GM12892 (cell line): ENCODE measurements around the gene ZNF480.
"Not testable (repeated sequence)": the region's sequence is repeated elsewhere in the genome, so short reads cannot be mapped to it uniquely, and the experiment has no call there.

Experiments used
- DNase-seq: peaks from one replicate; pipeline ENCODE4 v3.0.0; 2011; ENCODE audit not compliant: insufficient read length
- FAIRE-seq: peaks from 2 replicates; lab custom pipeline; 2011; peaks lifted over from hg19 to GRCh38; lab: Jason Lieb, UNC
- POLR2A ChIP-seq: IDR thresholded peaks from 2 replicates; pipeline ENCODE4 v1.6.1; 2011; ENCODE audit warnings: low read depth, low read length, control low read depth
- POLR2AphosphoS5 ChIP-seq: IDR thresholded peaks from 2 replicates; pipeline ENCODE4 v1.6.1; 2011; ENCODE audit warnings: low read depth, low read length, control low read depth
- TAF1 ChIP-seq: IDR thresholded peaks from 2 replicates; pipeline ENCODE4 v1.6.1; 2011; ENCODE audit warnings: low read depth, mild to moderate bottlenecking, control low read depth, low read length, borderline replicate concordance

Gene ZNF480

DNA sequence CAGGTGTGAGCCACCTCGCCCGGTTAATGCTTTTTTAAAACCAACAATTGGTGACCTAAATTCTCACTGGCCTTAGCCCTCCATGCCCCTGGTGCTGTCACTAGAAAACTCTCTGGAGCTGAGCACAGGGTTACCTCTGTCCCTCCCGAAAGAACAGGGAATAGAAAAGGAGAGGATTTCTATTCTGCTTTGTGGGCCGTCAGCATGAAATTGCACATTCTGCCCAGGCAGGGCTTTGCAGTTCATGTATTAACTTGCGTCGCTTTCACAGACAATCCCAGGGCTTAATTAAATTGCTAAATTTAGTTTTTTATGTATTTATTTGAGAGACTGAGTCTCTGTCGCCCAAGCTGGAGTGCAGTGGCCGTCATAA lies 583 bp upstream of the ZNF480 start:
- no peak for TF ChIP-seq POLR2AphosphoS5
- FAIRE-seq: no peak
- no peak for DNase-seq

DNA sequence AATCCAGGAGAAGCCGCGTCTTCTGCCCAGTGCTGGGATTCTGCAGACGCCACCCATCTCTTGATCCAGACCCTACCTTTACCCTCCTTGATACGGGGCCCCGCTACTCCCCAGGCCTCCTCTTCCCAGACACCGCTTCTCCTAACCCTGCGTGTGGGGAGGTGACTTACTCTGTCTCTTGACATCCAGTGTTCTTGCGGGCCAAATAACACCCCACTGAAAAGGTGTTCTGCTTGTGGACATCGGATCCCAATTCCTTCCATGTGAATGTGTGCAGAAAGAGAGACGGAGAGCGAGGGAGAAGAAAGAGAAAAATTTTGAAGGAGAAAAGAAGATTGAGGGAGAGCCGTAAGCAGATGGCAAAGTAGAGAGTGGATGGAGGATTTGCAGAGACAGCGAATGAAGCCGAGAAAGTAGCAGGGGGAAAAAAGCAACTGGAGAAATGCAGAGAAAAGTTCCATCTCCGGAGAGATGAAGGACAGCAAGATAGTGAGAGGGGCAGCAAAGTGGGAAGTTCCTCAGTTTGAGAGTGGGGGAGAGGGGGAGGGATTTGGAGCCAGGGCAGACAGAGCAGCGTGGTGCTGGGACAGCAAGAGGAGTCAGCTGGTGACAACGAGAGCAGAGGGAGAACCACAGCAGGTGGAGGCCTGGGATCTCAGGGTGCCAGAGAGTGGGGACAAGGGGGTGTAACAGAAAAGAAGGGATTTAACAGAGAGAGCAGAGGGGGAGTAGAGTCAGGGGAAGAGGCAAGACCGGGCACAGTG lies 814 bp downstream of the ZNF480 start:
- FAIRE-seq (no peak), DNase-seq (no peak)
- TF ChIP-seq TAF1: no peak
- TF ChIP-seq POLR2A: no peak
- no peak for TF ChIP-seq POLR2AphosphoS5

DNA sequence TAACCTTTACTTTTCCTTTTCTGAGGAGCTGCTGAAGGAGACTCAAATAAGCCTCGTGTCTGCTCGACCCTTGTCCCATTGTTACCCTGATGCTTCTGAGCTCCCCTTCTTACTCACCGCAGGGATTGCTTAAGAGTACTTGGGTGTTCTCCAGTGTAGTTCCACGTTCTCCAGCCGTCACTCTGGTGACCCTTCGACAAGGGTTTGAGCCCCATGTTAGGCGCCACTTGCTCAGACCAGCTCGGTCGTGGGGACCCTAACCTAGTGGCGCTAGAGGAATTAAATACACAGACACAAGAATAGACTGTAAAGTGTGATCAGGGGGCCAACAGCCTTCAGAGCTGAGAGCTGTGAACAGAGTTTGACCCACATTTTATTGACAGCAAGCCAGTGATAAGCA lies 10.3 kb downstream of the ZNF480 start:
- TF ChIP-seq POLR2AphosphoS5 (no peak), TAF1 (no peak), POLR2A (no peak)
- FAIRE-seq: no peak
- no peak for DNase-seq

DNA sequence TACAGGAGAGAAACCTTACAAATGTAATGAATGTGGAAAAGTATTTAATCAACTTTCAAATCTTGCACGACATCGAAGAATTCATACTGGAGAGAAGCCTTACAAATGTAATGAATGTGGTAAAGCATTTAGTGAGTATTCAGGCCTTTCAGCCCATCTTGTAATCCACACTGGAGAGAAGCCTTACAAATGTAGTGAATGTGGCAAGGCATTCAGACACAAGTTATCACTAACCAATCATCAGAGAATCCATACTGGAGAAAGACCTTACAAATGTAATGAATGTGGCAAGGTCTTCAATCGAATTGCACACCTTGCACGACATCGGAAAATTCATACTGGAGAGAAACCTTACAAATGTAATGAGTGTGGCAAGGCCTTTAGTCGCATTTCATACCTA lies 25.5 kb downstream of the ZNF480 start:
- FAIRE-seq: no peak

DNA sequence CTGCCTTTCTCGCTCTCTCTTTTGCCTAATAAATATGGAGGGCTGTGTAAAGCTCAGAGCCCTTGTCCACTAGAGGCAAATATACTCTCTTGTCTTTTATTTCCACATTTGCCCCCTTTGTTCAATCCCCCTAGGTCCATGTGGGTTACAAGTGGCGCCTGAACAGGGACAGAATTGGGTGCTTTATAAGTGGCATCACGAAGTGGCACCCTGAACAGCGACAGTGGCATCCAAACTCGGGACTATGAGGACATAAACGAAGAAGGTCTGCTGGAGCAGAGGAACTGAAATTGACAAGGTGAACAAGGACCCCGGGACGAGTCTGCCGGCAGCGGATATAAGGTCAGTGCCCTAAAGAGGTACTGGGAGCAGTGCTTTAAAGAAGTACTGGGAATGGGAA lies 34.8 kb downstream of the ZNF480 start:
- FAIRE-seq: no peak

More for the DNA sequence above, 25.5 kb downstream of the ZNF480 start:
- no peak for TF ChIP-seq POLR2A
- no peak for TF ChIP-seq POLR2AphosphoS5
- no peak for TF ChIP-seq TAF1
- DNase-seq: no peak

DNA sequence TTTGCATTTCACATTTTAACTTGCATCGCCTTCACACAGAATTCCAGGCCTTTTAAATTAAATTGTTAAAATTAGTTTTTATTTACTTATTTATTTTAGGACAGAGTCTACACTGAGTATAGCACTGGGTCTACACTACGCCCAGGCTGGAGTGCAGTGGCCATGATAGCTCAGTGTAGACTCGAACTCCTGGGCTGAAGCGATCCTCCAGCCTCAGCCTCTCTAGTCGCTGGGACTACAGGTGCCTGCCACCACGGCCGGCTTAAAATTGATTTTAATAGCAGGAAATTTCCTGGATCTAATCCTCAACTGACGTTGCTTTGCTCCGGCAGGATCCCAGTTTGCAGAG lies 38.8 kb downstream of the ZNF480 start:
- TF ChIP-seq TAF1 (no peak; the same call in 1 of the 2 replicates), POLR2AphosphoS5 (no peak), POLR2A (no peak)
- DNase-seq (no peak), FAIRE-seq (no peak)

More for the DNA sequence above, 34.8 kb downstream of the ZNF480 start:
- no peak for DNase-seq
- TF ChIP-seq POLR2A (no peak), POLR2AphosphoS5 (no peak), TAF1 (no peak)

DNA sequence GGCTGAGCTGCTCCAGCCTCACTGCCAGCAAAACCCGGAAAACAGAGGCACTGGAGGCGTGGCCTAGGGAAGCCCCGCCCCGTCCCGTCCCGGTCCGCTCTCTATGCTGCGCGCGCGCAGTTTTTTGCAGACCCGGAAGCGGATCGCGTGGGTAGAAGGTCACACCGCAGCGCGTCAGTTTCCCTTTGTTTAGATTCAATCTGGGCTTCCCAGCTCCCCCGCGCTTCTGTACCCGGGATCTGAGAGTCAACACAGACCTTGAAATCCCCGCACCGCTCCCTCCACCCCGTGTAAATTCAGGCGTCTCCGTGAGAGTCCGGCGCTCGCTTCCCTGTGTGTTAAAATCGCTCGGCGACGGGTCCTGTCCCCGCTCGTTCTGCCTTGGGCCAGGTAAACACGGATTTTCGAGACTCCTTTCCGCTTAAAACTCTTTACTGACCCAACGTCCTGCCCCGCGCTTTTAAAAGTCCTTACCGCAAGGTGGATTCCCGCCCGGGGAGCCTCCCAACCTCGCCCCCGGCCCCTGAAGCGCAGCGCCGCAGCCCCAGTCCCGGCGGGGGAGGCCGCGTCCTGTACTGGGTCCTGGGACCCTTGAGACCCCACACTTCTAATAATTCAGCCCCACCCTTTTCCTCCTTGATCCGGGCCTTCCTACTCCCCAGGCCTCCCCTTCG lies 39.3 kb downstream of the ZNF480 start, which contains the start of gene ZNF610:
ZNF610 (plus strand) TSS at position 127 of the 674 bp plus-strand sequence. CDS start 12,930 bp downstream, outside the sequence.
- no peak for FAIRE-seq
- DNase-seq: peak; percentile 50

DNA sequence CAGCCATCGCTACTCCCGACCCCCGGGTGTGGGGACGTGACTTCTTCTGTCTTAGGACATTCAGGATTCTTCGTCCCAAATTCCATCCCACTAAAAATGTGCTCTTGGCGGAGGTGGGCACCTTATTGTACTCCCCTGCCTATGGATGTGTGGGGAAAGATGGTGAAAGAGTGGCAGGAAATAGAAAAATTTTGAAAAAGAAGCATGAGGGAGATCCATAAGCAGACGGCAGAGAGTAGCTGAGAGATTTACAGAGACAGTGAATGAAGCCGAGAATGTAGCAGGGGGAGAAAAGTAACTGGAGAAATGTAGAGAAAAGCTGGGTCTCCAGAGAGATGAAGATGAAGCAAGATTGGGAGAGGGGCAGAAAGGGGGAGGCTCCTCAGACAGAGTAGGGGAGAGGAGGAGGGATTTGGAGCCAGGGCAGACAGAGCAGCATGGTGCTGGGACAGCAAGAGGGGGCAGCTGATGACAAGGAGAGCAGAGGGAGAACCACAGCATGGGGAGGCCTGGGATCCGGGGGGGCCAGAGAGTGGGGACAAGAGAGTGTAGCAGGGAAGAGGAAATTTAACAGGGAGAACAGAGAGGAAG lies 39.9 kb downstream of the ZNF480 start:
- DNase-seq (no peak), FAIRE-seq (no peak)
- no peak for TF ChIP-seq TAF1
- TF ChIP-seq POLR2AphosphoS5: no peak
- TF ChIP-seq POLR2A: no peak

More for the DNA sequence above, 39.3 kb downstream of the ZNF480 start, which contains the start of gene ZNF610:
- TF ChIP-seq POLR2AphosphoS5 (peak; percentile 65), TAF1 (no peak), POLR2A (peak; percentile 58; the same call in 1 of the 2 replicates)

DNA sequence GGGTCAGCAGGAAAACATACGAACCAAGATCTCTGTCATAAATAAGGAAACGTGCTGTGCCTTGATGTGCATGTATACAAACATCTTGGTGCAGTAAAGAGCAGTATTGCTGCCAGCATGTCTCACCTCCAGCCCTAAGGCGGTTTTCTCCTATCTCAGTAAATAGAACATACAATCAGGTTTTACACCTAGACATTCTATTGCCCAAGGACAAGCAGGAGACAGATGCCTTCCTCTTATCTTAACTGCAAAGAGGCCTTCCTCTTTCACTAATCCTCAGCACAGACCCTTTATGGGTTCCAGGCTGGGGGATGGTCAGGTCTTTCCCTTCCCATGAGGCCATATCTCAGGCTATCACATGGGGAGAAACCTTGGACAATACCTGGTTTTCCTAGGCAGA lies 42.1 kb downstream of the ZNF480 start:
- not testable (repeated sequence) for FAIRE-seq, DNase-seq

DNA sequence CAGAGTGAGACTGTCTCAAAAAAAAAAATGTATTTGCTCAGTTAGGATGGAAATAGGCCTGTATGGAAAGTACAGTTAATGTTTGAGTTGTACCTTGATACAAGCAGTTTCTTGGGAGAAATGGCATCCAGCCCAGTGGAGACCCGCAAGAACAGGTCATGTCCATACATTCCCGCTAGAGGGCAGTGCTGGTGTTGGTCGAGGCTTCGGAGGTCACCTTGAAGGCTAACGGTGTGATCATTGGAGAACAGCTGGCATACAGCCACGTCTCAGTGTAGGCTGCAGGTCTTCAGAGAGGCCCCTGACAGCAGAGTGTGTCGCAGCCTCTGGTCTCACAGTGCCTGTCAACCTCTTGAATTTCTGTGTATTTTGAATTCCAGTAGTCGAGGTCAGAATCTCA lies 46.6 kb downstream of the ZNF480 start:
- FAIRE-seq (no peak), DNase-seq (peak; percentile 14)
- TF ChIP-seq POLR2AphosphoS5 (no peak), POLR2A (no peak), TAF1 (no peak)

DNA sequence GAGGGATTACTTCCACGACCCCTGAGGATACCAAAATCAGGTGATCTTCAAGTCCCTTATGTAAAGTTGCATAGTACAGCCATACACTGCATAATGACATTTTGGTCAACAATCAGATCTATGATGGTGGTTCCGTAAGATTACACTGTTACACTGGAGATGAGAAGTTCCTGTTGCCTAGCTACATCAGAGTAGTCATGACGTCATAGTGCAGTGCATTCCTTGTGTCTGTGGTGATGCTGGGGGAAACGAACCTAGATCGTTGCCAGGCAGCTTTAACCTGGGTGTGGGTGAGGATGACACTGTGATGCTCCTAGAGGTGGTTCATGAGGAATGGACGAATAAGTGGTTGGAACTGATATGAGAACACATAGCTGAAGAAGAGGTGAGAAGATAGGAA lies 48.2 kb downstream of the ZNF480 start:
- DNase-seq: no peak
- no peak for FAIRE-seq
- no peak for TF ChIP-seq POLR2A
- TF ChIP-seq POLR2AphosphoS5: no peak
- TF ChIP-seq TAF1: no peak

DNA sequence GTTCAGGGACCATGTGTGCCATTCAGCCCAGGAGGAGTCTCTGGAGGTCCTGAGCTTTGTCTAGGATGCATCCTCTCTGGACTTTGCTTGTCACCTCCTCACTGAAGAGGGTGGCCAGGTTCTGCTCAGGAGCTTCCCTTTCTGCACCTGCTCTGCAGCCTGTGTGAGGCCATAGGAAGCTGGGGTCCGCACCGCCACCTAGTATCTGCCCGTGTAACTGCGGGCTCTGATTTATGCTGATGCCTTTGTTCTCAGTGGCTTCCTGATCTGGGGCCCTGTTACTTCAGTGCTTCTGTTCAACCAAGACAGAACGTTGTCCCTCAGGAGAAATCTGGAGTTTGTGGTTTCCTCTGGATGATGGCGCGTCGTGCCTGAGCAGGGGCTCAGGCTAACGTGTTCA lies 54.5 kb downstream of the ZNF480 start:
- FAIRE-seq (no peak), DNase-seq (no peak)
- TF ChIP-seq TAF1 (no peak), POLR2A (no peak), POLR2AphosphoS5 (no peak)
